ENCODE measurements around the gene PRPF4.

DNA sequence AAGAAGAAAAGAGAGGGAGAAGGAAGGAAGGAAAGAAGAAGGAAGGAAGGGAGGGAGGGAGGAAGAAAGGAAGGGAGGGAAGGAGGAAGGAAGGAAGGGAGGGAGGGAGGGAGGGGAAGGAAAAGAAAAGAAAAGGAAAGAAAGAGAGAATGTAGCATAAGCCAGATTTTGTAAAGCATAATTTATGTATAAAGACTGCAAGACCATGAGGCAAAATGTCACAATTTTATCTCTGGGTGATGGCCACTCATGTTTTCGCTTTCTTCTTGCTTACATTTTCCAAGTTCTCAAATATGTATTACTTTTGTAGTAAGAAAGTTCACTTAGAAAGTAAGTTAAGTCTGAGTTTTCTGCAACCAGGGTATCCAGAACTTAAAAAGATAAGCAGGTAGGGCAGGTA is 31.1 kb downstream of the PRPF4 start:
- TF ChIP-seq CTCF (IDR thresholded peaks at IDR 0.05) (no peak), ZFX (IDR thresholded peaks at IDR 0.05; ENCODE audit: borderline replicate concordance) (no peak)
